Stimulated activated CD8-positive, alpha-beta memory T cell treated with anti-CD3 and anti-CD28 coated beads, Interleukin-4, amount 100 ng/mL, for 48 hours (primary cell): ENCODE measurements around the gene TBCD.
"Not testable (repeated sequence)": the region's sequence is repeated elsewhere in the genome, so short reads cannot be mapped to it uniquely, and the experiment has no call there.

ENCODE experiments used
- DNase-seq: peaks from one replicate; pipeline ENCODE4 v3.0.0-alpha.2; 2020

The TBCD gene

DNA sequence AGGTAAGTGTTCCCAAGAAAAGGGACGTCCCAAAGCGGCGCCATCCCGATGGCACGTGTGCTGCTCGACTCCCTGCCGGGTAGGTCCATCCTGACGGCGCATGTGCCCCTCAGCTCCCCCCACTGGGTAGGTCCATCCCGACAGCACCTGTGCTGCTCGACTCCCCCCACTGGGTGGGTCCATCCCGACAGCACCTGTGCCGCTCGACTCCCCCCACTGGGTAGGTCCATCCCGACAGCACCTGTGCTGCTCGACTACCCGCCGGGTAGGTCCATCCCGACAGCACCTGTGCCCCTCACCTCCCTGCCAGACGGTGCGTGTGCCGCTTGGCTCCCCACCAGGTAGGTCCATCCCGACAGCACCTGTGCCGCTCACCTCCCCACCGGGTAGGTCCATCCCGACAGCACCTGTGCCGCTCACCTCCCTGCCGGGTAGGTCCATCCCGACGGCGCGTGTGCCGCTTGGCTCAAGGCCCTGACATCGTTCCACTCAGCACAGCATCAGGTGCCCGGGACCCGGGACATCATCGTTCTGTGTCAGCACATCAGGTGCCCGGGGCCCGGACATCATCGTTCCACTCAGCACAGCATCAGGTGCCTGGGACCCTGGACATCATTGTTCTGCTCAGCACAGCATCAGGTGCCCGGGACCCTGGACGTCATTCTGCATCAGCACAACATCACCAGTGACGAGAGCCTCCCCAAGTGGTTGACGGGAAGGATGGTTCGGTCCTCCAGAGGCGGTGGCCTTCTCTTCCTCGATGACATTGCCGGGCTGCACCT is 22.2 kb upstream of the TBCD start:
- DNase-seq: no peak

DNA sequence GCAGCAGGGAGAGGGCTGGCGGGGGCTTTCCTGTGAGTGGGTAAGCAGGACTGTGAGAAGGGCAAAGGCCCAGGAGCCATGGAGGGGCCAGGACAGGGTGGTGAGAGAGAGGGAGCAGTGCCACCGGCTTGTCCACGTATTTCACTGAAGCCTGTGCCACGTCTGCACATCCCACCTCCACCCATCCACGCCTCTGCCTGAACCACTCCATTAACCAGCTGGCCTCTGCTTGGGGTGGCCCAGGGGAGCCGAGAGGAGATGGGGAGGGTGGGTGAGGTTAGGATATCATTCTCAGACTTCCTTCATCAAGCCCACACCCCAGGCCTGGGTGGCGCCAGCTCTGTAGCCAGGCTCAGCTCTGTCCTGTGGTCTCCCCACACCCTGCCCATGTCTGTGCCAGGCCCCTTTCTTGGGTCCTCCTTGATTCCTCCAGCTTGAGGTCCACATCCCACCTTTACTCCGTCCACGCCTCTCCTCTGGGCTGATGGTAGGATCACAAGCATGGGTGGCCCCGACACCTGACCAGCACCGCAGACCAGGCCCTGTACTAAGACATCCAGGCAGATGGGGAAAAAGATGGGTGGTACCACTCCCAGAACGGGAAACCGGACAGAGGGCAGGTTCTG is 19.6 kb upstream of the TBCD start:
- DNase-seq: no peak

DNA sequence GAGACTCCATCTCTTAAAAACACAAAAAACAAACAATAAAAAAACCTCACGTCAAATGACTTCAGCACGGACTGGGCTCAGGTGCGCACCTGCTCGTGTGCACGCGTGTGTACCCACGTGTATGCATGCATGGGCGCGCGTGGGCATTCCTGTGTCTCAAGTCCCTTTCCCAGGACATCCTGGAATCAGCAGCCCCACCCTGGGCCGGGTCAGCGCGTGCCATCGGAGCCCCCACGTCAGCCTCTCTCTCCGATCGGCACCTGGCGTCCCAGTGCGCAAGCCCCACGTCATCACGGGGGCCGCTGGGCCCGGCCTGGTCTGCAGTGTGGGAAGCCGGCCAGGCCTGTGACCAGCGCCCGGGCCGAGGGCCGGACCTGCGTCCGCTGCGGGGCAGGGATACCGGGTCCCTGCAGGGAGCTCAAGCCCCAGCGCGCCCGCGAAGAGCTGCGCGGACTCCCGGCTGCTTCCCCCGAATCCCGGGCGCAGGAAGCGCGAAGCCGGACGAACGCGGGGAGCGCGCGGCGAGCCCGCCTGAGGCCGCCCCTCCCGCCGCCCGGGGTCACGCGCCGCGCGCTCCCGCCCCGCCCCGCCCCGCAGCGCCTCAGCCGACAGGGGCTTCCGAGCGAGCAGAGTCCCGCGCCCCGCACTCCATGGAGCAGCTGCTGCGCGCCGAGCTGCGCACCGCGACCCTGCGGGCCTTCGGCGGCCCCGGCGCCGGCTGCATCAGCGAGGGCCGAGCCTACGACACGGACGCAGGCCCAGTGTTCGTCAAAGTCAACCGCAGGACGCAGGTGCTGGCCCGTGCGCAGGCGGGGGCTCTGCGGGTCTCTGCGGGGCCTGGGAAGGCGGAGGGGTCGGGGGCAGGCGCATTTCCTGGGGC is 16.6 kb upstream of the TBCD start, which contains the start of gene FN3K:
FN3K (plus strand) TSS at position 629 of the 880 bp plus-strand sequence; CDS start at position 651, 22 bp downstream.
- DNase-seq: peak; percentile 40

DNA sequence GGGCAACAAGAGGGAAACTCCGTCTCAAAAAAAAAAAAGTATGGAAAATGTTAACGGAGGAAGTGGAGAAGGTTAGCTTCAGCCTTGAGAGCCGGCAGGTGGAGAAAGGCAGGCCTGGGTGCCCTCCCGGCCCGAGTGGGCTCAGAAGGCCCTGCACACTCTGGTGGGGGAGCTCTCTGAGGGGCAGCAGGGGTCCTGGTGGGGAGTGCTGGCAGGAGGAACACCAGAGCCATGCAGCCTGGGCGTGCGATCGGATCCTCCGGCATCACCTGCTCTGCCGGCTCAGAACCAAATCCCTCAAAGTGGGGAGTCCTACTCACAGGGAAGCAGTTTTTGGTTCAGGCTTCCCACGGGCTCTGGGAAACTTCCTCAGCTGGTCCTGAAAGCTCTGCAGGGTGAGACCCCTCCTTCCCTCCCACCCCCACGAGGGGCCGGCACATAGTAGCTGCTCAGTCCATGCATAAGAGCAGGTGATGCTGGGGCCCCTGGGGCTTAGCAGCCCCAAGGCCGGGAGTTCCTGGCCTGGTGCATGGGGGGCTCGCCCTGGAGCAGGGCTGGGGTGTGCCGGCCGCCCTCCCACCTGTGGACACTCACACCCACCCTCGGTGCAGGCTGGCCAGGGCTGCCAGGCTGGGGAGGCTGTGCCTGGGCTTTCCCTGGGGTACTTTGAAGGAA is 15.2 kb upstream of the TBCD start:
- DNase-seq: no peak

DNA sequence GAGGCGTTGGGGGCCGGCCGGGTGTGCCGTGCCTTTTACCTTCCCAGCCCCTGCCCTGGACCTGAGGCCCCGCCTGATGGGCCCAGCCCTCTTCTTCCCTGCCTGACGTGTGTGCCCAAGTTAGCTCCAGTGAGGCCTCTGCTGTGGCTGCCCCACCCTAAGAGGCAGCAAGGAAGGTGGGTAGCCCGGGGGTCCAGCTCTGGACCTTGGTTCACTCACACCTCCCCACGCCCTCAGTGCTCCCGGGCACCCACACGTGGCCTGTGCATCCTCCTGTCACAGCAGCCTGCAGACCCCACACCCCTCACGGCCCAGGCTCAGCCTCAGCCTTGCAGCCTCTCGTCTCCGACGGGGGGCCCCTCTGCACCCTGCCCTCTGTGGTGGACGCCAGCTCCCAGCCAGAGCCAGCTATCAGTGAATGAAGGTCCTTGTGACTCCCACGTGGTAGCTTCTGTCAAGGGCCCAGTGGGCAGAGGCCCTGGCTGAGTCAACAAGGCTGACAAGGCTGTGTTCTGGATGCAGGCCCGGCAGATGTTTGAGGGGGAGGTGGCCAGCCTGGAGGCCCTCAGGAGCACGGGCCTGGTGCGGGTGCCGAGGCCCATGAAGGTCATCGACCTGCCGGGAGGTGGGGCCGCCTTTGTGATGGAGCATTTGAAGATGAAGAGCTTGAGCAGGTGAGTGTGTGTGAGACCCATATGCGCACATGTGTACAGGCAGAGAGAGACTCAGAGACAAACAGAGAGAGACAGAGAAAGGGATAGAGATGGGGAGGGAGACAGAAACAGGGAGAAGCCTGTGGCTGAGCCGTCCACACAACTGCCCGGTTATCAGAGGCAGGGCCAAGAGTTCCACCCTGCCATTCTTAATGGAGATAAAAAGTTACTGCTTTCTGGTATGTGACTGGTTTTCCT is 13.6 kb upstream of the TBCD start:
- DNase-seq: no peak

DNA sequence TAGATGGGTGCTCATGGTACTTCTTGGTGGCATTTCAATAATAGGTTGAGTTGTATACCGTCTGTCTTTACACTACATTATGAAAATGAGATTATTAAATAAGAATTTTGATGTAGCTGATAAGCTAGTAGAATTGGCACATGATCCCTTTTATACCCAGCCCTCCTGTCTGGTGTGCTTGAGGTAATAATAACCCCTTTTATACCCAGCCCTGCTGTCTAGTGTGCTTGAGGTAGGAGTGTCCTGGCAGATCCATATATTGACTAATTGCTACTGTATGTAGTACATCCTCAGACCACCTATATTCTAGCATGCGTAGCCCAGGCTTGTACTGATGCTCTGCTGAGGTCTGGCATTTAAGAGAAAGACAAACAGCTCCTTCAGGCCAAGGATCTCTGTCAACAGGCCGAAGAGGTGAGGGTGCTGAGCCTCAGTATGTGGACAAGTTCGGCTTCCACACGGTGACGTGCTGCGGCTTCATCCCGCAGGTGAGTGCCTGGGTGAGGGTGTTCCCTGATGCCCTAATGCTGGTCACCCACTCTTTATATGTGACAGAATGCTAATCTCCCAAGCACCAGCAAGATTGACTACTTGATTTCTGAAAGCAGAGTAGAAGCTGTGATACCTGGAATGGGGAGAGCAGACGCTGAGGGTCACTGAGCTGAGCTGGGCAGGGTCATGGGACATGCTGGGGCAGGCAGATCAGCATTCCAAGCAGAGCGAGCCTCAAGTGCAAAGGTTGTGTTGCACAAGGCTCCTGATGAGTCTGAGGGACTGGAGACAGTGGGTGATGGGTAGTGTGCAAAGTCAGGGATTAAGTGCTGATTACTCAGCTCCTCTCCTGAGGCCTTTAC is 10.7 kb upstream of the TBCD start:
- no peak for DNase-seq

DNA sequence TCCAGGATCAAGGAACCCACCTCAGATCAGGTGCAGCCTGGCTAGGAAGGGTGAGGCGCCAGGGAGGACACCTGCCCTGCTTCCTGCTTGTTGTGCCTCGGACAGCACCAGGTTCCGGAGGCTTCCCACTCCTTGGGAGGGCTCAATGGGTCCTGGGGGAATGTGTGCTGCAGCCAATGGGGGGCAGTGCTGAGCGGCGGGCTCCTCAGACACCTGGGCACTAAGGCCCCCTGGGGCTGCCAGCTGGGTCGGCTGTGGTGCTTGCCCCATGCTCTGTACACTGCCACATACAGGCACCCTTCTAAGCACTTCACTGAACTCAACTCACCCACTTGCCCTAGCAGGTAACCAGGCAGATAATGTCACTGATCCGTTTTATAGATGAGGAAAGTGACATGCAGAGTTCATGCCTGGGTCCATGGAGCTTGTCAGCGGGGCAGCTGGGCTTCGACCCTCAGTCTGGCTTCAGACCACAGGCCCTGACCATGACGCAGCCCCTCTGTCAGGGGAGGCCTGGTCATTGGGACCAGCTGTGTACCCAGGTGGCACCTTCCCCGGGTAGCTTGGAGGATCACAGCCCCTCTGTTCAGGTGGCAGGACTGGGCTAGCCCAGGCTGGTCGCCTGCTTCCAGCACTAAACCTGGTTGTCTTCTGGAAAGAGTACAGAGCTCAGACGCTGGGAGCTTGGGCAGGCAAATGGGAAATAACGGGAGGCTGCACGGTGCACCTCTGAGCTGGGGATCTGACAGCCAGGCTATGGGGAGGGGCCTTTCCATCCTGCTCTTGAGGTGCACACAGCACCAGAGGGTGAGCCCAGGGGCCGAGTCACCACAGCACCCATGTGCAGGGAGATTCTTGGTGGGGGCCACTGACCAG is 8.3 kb upstream of the TBCD start:
- no peak for DNase-seq

DNA sequence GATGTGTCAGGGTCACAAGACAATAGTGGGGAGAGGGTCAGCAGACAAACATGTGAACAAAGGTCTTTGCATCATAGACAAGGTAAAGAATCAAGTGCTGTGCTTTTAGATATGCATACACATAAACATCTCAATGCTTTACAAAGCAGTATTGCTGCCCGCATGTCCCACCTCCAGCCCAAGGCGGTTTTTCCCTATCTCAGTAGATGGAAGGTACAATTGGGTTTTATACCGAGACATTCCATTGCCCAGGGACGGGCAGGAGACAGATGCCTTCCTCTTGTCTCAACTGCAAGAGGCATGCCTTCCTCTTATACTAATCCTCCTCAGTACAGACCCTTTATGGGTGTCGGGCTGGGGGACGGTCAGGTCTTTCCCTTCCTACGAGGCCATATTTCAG is 7.1 kb upstream of the TBCD start:
- not testable (repeated sequence) for DNase-seq

DNA sequence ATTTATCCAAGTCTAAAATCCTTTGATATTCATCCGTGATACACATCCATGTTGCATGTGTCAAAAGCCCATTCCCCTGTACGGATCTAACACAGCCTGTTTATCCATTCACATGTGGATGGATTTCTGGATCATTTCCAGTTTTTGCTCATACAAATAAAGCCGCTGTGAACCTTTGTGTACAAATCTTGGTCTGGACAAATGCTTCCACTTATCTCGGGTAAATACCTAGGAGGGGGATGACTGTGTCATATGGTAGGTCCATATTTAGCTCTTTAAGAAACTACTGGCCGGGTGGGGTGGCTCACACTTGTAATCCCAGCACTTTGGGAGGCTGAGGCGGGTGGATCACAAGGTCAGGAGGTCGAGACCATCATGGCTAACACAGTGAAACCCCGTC is 6.3 kb upstream of the TBCD start:
- DNase-seq: no peak

DNA sequence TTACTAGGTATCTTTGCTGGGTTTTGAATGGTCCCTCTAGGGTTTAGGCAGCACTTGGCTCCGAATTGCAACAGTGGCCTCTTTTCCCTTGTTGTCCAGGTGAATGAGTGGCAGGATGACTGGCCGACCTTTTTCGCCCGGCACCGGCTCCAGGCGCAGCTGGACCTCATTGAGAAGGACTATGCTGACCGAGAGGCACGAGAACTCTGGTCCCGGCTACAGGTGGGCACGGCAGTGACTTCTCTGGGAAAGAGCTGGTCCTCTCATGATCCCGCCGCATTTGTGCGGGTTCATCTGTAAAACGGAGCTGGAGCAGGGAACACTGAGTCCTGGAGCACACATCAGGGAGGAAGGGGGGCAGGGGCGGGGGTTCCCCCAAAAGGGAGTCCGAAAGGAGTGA is 3.1 kb upstream of the TBCD start:
- DNase-seq: no peak

DNA sequence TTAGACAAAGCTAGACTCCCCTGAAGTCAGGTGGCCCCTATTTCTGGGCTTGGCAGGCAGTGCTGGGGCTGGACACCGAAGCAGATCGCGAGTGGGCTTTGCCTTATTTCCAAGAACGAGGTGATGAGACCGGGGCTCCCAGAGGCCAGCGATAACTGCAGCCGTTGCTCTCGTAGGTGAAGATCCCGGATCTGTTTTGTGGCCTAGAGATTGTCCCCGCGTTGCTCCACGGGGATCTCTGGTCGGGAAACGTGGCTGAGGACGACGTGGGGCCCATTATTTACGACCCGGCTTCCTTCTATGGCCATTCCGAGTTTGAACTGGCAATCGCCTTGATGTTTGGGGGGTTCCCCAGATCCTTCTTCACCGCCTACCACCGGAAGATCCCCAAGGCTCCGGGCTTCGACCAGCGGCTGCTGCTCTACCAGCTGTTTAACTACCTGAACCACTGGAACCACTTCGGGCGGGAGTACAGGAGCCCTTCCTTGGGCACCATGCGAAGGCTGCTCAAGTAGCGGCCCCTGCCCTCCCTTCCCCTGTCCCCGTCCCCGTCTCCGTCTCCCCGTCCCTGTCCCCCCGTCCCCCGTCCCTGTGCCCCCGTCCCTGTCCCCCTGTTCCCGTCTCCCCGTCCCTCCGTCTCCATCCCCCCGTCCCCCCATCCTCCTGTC is 1.5 kb upstream of the TBCD start:
- no peak for DNase-seq

DNA sequence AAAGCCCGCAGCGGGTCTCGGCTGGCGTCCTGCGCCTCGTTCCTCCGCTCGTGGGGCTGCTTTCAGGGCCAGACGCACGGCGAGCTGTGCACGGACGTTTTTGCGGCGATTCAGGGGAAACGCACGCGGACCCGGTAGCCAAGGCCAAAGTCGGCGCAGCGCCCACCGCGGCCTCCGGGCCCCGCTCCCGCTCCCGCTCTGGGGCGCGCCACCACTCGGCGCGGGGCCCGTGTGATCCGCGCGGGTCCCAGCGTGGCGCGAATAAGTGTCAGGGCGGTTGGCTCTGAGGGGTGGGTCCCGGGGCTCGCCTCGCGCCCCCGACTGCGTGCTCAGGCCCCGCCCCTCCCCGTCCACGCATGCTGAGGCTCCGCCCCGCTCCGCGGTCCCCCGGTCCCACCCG is 694 bp upstream of the TBCD start:
- no peak for DNase-seq

DNA sequence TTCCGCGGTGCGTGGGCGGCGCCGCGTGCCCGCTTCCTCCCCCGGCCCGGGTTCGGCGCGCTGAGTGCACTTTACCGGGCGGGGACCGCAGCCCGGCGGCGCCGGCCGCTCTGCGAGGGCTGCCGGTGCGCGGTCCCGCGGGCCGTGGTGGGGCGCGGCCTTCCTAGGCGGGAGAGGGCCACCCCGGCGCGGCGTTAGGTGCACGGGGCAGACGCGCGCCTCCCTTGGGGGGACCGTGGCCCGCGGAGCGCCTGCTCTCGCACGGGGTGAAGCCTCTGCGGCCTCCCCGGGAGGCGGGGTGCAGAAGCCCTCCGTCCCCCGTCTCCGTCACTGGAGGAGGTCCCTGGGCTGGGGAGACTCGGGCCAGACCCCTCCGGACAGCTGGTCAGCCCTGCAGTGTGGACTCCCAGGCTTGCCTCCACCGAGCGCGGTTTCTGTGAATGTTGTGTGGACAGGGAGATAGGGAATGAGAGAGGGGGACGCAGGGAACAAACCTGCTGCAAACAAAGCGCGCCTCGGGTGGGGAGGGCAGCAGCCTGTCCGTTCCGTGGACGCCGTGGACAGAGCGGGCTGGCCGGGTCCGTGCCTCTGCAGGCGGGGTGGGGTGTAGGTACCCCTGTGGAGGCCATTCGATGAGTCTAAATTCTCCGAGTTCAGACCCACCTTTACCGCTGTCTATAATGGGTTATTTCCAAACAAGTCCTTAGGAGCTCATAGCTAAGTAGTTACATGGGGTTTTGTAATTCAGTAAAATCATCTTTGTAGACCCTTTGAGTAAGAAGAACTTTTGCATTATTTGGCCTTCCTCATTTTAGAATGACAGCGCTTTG is 721 bp downstream of the TBCD start:
- no peak for DNase-seq

DNA sequence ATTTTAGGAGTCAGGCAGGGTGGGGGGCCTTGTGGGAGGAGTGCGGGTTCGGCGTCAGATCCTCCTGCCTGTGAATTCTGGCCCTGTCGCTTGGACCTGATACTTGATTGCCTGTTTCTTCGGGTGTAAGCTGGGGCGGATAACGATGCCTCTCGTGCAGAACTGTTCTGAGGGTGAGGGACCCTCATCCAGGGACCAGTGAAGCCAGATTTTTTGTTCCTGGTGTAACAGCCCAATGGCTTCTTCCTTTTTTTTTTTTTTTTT is 1.3 kb downstream of the TBCD start:
- no peak for DNase-seq

DNA sequence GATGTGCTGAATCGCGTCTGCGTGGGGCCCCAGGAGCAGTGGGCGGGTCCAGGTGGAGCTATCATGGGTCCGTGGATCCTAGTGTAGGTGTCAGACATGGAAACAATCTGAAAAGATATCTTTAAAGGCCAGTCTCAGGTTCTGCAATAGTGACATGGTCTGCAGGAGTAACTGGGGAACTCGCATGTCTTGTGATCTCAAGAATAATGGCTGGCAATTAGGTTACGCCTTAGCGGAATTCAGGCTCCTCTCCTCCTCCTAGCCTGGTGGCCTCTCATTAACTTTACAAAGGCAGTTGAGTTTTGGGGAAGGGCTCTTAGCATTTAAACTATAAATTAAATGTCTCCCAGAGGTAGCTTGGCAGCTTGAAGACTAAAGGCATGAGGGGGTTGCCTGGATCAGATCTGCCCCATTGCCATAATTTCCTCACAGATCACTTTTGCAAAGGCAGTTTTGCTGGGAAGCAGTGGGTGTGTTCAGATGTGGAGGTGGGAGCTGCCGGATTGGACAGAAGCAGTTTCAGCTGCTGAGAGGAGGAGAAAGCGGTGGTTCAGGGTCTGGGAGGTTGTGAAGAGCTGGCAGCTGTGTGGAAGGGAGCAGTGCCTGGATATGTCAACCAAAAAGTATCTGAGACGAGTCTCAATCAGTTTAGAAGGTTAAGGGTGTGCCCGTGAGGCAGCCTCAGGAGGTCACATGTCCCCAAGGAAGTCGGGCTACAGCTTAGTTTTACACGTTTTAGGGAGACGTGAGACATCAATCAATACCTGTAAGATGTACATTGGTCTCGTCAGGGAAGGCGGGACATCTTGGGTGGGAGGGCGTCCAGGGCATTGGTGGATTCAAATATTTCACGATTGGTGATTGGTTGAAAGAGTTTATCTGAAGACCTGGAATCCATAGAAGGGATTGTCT is 2.7 kb downstream of the TBCD start:
- no peak for DNase-seq

DNA sequence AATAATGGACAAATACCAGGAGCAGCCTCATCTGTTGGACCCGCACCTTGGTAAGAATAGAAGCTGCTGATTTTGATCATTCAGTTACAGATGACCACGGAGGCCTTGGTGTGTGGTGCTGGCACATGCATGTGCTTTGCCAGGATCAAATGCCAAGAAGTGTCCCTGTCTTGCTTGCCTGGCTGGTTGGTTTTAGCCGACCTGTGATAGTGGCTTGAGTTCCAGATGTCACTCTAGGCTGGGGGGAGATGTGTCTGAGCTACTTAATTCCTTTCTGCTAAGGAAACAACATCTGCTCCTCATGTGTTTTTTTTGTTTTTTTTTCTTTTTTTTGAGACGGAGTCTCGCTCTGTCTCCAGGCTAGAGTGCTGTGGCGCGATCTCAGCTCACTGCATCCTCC is 4.3 kb downstream of the TBCD start:
- no peak for DNase-seq

DNA sequence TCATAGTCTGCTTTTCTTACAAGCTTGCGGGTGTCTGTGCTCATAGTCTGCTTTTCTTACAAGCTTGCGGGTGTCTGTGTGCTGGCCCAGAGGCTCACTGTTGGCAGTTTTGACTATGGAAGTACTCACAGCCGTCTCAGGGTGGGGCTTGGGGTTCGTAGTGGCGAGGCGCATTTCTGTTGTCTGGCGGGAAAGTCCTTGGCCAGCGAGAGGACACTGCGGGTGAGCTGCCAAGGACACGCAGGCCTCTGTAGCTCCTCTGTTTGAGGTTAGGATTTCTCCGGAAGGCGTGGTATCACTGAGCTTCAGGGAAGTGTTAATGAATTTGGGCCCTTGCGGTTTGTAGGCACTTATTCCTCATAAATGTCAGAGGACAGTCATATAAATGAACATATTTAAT is 13.5 kb downstream of the TBCD start:
- DNase-seq: no peak
